MCF 10A (cell line): ENCODE measurements around the gene MAPK1. TPM values are rescaled to one million over a fixed set of nuclear protein-coding genes. Genes with fewer than 3 reads are reported as not detected.

Experiments
- BruUV-seq: library from RNA; stranded (reverse); fragments of 400-500 nt; replicated peaks from 2 replicates; lab custom pipeline; 2021; lab: Mats Ljungman, UMichigan
- CTCF ChIA-PET: fragments of 300-600 bp; sonication (Branson Sonifier 250); formaldehyde crosslinking; extraction: SDS; loops from one replicate; lab custom pipeline; 2021; ENCODE audit warnings: antibody characterized with exemption, inconsistent platforms; lab: Yijun Ruan, JAX
- POLR2A ChIA-PET: fragments of 300-600, 350-650 bp; sonication (Branson Sonifier 250); formaldehyde crosslinking; extraction: SDS; loops from one replicate; lab custom pipeline; 2020; ENCODE audit warnings: antibody characterized with exemption, inconsistent platforms; lab: Yijun Ruan, JAX
- DNase-seq: peaks from one replicate; pipeline ENCODE4 v3.0.0-alpha.2; 2018; ENCODE audit not compliant: unreplicated experiment
- H3K27ac Mint-ChIP-seq: one replicate; pipeline ENCODE4 v1.8.0; 2022; ENCODE audit warnings: mild to moderate bottlenecking, low read depth, mixed read lengths; ENCODE audit not compliant: unreplicated experiment
- H3K27me3 Mint-ChIP-seq: one replicate; pipeline ENCODE4 v1.8.0; 2022; ENCODE audit warnings: mixed read lengths; ENCODE audit not compliant: insufficient read depth, unreplicated experiment
- H3K36me3 Mint-ChIP-seq: one replicate; pipeline ENCODE4 v1.8.0; 2022; ENCODE audit warnings: mild to moderate bottlenecking, moderate library complexity, mixed read lengths; ENCODE audit not compliant: insufficient read depth, unreplicated experiment
- H3K4me1 Mint-ChIP-seq: one replicate; pipeline ENCODE4 v1.8.0; 2022; ENCODE audit warnings: mixed read lengths; ENCODE audit not compliant: insufficient read depth, unreplicated experiment
- H3K4me3 Mint-ChIP-seq: one replicate; pipeline ENCODE4 v1.8.0; 2022; ENCODE audit warnings: mild to moderate bottlenecking, moderate library complexity, mixed read lengths; ENCODE audit not compliant: unreplicated experiment
- H3K9me3 Mint-ChIP-seq: one replicate; pipeline ENCODE4 v1.8.0; 2022; ENCODE audit warnings: mixed read lengths; ENCODE audit not compliant: unreplicated experiment
- CTCF ChIP-seq: fragments of 200-600 bp; IDR thresholded peaks from one replicate; pipeline ENCODE4 v1.8.0; 2022; ENCODE audit warnings: antibody characterized with exemption, mild to moderate bottlenecking; ENCODE audit not compliant: unreplicated experiment
- intact Hi-C: fragments of 100-400 bp; cut with micrococcal nuclease; formaldehyde crosslinking; loops from 2 replicates; pipeline ENCODE4 v1.14.1; 2022
- total RNA-seq: library from RNA; stranded (reverse); gene quantifications from 2 replicates; pipeline ENCODE4 v1.2.3, GENCODE V29; 2022

Gene MAPK1
- total RNA-seq, 1 experiment from 2014 or later = 123 TPM

DNA sequence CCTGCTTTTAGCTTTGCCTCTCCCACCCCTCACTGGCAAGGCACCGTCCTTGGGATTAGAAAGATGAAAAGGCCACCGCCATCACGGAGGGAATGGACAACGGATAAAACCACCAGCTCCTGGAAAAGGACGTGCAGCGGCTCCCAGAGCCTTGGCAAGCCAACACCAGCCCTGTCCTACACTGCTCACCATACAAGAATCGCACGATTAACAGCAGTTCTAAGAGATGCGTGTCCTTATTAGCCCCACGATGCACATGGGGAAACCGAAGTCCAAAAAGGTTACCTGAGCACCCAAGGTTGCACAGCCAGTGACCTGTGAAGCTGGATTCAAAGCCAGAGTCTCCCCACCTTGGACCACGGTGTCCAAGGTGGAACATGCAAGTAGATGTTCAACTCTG, 139.2 kb downstream of the MAPK1 start:
- BruUV-seq = no TSS peak
- no peak for DNase-seq
- H3K27ac Mint-ChIP-seq = no peak overlapping the region
- no peaks in the 10 kb centered on the region for H3K27me3 Mint-ChIP-seq
- POLR2A ChIA-PET = interaction anchor here (1.3 kb wide), 1 partner anchor 8 kb away, joined by 3 read pairs; no protein-coding TSS in a partner anchor
- no peaks in the 10 kb centered on the region for H3K4me1 Mint-ChIP-seq
- no peak overlapping the region for H3K4me3 Mint-ChIP-seq
- no peak for TF ChIP-seq CTCF
- H3K9me3 Mint-ChIP-seq = no peaks in the 10 kb centered on the region
- intact Hi-C loops = no loop called here
- H3K36me3 Mint-ChIP-seq = no peaks in the 10 kb centered on the region
- CTCF ChIA-PET = interaction anchor here (0.6 kb wide), 1 partner anchor 209 kb away, joined by 5 read pairs; no protein-coding TSS in a partner anchor

DNA sequence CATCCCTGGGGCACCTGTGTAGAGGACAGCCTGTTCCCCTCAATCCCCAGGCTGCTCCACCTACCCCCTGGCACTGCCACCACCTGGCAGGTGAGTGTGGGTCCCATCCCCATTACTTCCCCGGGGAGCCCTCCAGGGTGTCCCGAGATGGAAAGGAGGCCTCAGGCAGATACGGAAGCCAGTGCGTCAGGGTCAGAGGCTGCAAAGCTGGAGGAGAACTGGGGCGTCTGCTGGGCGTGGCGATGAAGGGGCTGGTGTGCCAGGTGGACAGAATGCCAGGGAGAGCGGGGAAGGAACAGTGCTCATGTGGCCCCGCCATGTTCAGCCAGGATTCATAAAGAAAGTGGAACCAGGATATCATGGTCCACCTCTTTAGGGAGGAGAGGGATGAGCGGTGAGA, 139.7 kb downstream of the MAPK1 start:
- no peak overlapping the region for H3K27ac Mint-ChIP-seq
- no peaks in the 10 kb centered on the region for H3K27me3 Mint-ChIP-seq
- no peak for DNase-seq
- TF ChIP-seq CTCF = no peak
- ChIA-PET POLR2A (no interaction called here), CTCF (no interaction called here)
- no peaks in the 10 kb centered on the region for H3K36me3 Mint-ChIP-seq
- H3K4me1 Mint-ChIP-seq = no peaks in the 10 kb centered on the region
- intact Hi-C loops = no loop called here
- no TSS peak for BruUV-seq
- no peaks in the 10 kb centered on the region for H3K9me3 Mint-ChIP-seq
- no peak overlapping the region for H3K4me3 Mint-ChIP-seq

GRCh38 chr22:21727159-21727558, 140.3 kb downstream of the MAPK1 start:
- TF ChIP-seq CTCF = no peak
- H3K36me3 Mint-ChIP-seq = no peaks in the 10 kb centered on the region
- POLR2A ChIA-PET = no interaction called here
- intact Hi-C loops = no loop called here
- H3K4me3 Mint-ChIP-seq = no peak overlapping the region
- no TSS peak for BruUV-seq
- DNase-seq = no peak
- H3K9me3 Mint-ChIP-seq = no peaks in the 10 kb centered on the region
- H3K27ac Mint-ChIP-seq = no peak overlapping the region
- H3K4me1 Mint-ChIP-seq = no peaks in the 10 kb centered on the region
- no peaks in the 10 kb centered on the region for H3K27me3 Mint-ChIP-seq
- CTCF ChIA-PET = no interaction called here

- BruUV-seq = no TSS peak
Observed at GRCh38 chr22:21726650-21727049, 140.8 kb downstream of the MAPK1 start.

More at GRCh38 chr22:21726650-21727049, 140.8 kb downstream of the MAPK1 start:
- ChIA-PET POLR2A (interaction anchor here (0.6 kb wide), 1 partner anchor 745 kb away, joined by 3 read pairs; the partner anchor contains the start of gene LZTR1), CTCF (interaction anchor here (0.5 to 0.7 kb wide), 2 partner anchors 13 to 346 kb away, joined by 3 read pairs; no protein-coding TSS in a partner anchor)
- no peak for TF ChIP-seq CTCF
- peak; percentile 31 for DNase-seq
- H3K27me3 Mint-ChIP-seq = no peaks in the 10 kb centered on the region
- no peak overlapping the region for H3K27ac Mint-ChIP-seq
- no peaks in the 10 kb centered on the region for H3K4me1 Mint-ChIP-seq
- no peak overlapping the region for H3K4me3 Mint-ChIP-seq
- intact Hi-C loops = no loop called here
- no peaks in the 10 kb centered on the region for H3K36me3 Mint-ChIP-seq
- no peaks in the 10 kb centered on the region for H3K9me3 Mint-ChIP-seq
